ENCODE measurements around the gene PRELP. TPM values are rescaled to one million over a fixed set of nuclear protein-coding genes. Genes with fewer than 3 reads are reported as not detected.

PRELP gene
- total RNA-seq, 4 donors from 2014 or later, result 67.3 to 115 (median 83.2) TPM

- TF ChIP-seq CTCF (IDR thresholded peaks at IDR 0.05), result no peak
- DNase-seq (ENCODE audit: low spot score) (no peak), ATAC-seq (ENCODE audit: low FRiP score) (peak; percentile 67)
These were observed 61.0 kb downstream of the PRELP start for GRCh38 chr1:203536575-203536974.

GRCh38 chr1:203536980-203537455, 61.4 kb downstream of the PRELP start:
- peak; percentile 77 for ATAC-seq (ENCODE audit: low FRiP score)
- DNase-seq (ENCODE audit: low spot score), result peak; percentile 66
- no peak for TF ChIP-seq CTCF (IDR thresholded peaks at IDR 0.05)

DNA sequence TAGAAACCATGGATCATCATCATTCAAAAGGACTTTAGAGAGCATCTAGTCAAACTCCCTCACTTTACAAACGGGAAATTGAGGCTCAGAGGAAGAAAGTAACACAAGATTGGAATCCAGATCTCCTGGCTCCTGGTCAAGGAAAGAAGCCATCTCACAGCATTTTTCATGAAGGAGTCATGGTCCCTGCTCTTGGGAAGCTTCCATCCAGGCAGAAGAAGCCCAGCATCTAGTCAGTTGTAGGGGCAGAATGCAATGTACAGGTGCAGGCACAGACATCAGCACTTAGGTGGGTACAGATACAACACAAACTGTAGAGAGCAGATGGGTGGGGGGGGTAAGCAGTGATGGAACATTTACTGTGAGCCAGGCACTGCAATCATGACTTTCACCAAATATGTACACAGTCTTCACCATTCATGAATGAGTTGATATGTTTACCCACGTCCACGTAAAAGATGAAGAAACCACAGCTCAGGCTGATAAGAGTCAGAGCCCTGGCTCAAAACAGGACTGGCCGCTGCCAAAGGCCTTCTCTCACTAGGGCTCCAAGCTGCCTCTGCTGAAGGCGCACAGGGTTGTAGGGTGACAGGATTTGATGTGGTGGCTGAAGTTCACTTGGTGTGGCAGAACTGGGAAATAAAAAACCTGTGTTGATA, 62.3 kb downstream of the PRELP start:
- ATAC-seq (ENCODE audit: low FRiP score) (peak; percentile 41), DNase-seq (ENCODE audit: low spot score) (no peak)
- TF ChIP-seq CTCF (IDR thresholded peaks at IDR 0.05), result no peak

DNA sequence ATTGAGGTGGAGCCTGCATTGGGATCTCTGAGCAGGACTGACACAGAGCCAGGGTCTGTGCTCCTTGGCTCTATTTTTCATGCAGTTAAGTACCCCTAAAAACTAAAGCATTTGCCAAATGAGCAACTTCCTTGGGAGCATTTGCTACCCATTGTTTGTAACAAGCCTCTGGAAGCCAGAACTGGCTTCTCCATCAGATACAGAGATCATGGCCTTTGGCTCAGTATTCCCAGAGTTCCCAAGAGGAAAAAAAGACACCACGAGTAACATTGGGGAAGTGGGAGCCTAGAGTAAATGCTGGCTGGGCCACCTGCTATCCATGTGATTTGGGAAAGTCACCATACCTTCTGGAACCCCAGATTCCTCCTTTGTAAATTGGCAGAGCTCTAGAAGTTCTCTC, 63.1 kb downstream of the PRELP start:
- DNase-seq (ENCODE audit: low spot score), result no peak
- no peak for ATAC-seq (ENCODE audit: low FRiP score)
- no peak for TF ChIP-seq CTCF (IDR thresholded peaks at IDR 0.05)

DNA sequence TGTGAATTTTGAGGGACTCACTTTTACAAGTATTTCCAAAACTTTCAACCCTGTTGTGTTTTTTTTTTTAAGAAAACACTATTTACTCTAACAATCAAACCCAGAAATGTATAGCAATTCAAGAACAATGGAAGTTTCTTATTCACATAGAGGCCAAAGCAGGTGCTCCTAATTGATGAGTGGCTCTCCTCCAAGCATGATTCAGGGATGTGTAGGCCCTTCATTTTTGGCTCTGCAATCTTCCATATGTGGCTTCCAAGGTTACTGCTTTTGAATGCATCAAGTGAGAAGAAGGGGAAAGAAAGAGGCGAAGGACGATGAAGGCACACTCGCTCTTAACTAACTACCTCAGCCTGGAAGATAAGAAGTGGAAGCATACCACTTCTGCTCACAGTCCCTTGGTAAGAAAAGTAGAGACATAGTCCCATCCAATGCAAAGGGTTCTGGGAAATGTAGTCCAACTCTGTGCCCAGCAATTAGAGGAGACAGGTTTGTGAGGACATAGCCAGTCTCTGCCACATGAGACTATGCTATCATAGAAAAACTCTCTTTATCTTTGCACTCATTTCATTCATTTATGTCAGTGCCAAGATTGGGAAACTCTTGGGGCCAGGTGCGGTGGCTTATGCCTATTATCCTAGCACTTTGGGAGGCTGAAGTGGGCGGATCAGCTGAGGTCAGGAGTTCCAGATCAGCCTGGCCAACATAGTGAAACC, 64.4 kb downstream of the PRELP start:
- no peak for ATAC-seq (ENCODE audit: low FRiP score)
- no peak for DNase-seq (ENCODE audit: low spot score)
- no peak for TF ChIP-seq CTCF (IDR thresholded peaks at IDR 0.05)

Other genes starting within 250 kb of the PRELP start
- gene CHIT1, start 246.1 kb upstream of the PRELP start, total RNA-seq, result 10 to 100 TPM in 1 of 4 donors, 1 to 10 TPM in 2, under 1 TPM in 1; 0.19 to 17.7 (median 2.3) TPM
- gene BTG2, start 170.3 kb upstream of the PRELP start, total RNA-seq, result 100 to 1,000 TPM in 3 of 4 donors, 10 to 100 TPM in 1; 76.3 to 654 (median 238) TPM
- gene FMOD, start 124.7 kb upstream of the PRELP start, total RNA-seq, result 100 to 1,000 TPM in 2 of 4 donors, 10 to 100 TPM in 2; 50.6 to 179 (median 90.4) TPM
- not detected for gene OPTC, start 18.3 kb downstream of the PRELP start, total RNA-seq
- 100 to 1,000 TPM in 3 of 4 donors, 10 to 100 TPM in 1; 90.4 to 212 (median 146) TPM for gene ATP2B4, start 151.0 kb downstream of the PRELP start, total RNA-seq

Measured in omental fat pad (tissue), 4 donors.